Glomerular visceral epithelial cell (primary cell): ENCODE measurements around the gene PPP1R13L.
A peak's percentile ranks its signal among the peaks of the same experiment; 100 is the strongest.
"Not testable (repeated sequence)": the region's sequence is repeated elsewhere in the genome, so short reads cannot be mapped to it uniquely, and the experiment has no call there.

Source experiments
- DNase-seq: peaks from one replicate; pipeline ENCODE4 v3.0.0-alpha.2; 2016; ENCODE audit errors: extremely low spot score

Gene PPP1R13L

DNA sequence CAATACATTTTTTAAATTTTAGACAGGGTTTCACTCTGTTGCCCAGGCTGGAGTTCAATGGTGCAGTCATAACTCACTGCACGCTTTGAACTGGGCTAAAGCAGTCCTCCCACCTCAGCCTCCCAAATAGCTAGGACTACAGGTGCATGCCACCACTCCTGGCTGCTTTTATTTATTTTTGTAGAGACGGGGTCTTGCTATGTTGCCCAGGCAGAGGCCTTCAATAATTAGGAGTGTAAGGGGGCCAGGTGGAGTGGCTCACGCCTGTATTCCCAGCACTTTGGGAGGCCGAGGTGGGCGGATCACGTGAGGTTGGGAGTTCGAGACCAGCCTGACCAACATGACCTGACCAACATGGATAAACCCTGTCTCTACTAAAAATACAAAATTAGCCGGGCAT lies 27.7 kb upstream of the PPP1R13L start:
- DNase-seq, result not testable (repeated sequence)

DNA sequence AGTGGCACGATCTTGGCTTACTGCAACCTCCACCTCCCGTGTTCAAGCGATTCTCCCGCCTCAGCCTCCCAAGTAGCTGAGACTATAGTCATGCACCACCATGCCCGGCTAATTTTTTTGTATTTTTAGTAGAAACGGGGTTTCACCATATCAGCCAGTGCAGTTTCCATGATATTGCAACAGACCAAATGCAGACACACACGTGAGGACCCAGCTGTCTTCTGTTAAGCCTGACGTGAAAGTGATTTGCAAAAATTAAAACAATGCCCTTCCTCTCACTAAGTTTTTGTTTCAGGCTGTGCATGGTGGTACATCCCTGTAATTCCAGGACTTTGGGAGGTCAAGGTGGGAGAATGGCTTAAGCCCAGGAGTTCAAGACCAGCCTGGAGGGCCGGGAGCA lies 26.1 kb upstream of the PPP1R13L start:
- DNase-seq, result not testable (repeated sequence)

- DNase-seq, result not testable (repeated sequence)
These were observed 25.0 kb upstream of the PPP1R13L start for GRCh38 chr19:45429896-45430295.

- DNase-seq, result peak; percentile 34
These were observed 23.7 kb upstream of the PPP1R13L start for GRCh38 chr19:45428384-45429231.

- DNase-seq, result peak; percentile 91
These were observed 19.6 kb upstream of the PPP1R13L start for GRCh38 chr19:45424191-45425058.

GRCh38 chr19:45423589-45424190 lies 18.8 kb upstream of the PPP1R13L start, which contains the start of gene ERCC1:
Gene ERCC1, minus strand, starts transcription at chr19:45423917. Its CDS starts 543 bp downstream, at chr19:45423374.
- DNase-seq, result peak; percentile 98

DNA sequence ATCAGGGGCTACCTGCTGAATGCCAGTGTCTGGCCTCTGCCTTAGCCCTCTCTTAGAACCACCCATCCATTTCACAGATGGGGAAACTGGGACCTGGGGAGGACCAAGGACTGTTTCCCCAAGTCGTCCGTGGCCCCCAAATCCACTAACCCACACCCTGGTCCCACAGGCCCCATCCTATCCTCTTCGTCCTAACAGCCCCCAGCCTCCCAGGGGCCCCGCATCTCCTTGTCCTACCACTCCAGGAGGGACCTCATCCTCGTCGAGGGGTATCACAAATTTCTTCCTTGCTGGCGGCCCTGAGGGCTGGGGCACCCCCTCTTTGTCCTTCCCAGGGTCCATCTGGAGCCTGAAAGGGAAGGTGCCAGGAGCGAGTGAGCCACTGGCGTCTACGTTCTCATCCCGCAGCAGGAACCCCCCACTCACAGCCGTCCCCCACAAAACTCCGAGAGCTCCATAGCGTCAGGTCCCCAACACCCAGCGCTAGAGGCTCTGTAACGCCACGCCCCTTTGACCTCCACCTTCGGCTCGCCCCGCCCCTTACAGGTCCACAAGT lies 18.2 kb upstream of the PPP1R13L start:
- no peak for DNase-seq

DNA sequence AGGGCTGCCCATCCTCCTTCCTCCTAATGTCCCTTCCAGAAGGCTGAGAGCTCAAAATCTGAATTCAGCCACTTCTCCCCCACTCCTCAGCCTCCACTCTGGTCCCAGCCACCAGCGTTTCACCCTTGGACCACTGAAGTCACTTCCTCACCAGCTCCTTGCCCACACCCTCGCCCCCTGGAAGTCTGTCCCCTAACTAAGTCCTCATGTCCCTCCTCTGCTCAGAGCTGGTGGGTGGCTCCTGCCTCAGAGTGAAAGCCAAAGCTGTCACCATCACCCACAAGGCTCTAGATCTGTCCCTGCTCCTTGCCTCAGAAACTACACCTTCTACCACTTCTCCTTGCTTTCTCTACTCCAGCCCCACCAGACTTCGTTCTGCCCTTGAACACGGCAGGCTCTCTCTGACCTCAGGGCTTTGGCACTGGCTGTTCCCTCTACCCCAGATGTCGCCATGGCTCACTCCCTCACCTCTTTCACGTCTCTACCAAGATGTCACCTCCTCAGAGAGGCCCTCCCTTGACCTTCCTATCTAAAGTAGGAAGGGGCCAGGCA lies 17.2 kb upstream of the PPP1R13L start:
- no peak for DNase-seq

- no peak for DNase-seq
These were observed 16.0 kb upstream of the PPP1R13L start for GRCh38 chr19:45420871-45421270.

DNA sequence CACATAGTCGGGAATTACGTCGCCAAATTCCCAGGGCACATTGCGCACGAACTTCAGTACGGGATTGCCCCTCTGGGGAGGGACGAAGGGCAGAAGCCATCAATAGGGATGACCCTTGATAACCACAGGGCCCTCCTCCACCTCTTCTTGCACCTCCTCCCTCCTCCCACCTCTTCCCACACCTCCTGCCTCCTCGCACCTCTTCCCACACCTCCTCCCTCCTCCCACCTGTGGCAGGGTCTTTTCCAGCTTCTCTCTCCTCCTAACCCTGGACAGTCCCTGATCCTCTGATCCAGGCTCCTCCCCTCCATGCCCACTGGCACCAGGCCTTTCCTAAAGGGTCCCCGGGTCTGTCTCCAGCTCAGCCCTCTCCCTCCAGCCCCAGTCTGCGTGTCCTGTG lies 15.5 kb upstream of the PPP1R13L start:
- no peak for DNase-seq

GRCh38 chr19:45419895-45420294 lies 15.0 kb upstream of the PPP1R13L start:
- DNase-seq, result no peak

DNA sequence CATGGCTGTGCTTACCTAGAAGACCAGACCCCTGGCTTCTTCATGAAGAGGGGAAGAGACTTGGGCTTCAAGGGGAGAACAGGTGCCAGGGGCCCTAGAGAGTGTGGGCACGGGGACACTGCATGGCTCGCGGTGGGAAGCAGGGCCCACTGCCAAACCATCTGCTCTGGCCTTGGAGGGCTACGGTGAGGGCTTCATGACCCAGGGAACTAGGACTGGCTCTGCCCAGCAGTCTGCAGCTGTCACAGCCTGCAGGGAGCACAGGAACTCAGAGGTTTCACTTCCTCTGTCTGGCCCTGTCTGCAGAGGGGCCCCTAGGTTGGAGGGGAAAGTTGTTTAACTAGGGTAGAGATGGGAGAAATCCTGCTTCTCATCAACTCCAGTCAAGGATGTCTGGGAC lies 14.5 kb upstream of the PPP1R13L start:
- no peak for DNase-seq

- DNase-seq, result no peak
These were observed 13.9 kb upstream of the PPP1R13L start for GRCh38 chr19:45418802-45419201.

DNA sequence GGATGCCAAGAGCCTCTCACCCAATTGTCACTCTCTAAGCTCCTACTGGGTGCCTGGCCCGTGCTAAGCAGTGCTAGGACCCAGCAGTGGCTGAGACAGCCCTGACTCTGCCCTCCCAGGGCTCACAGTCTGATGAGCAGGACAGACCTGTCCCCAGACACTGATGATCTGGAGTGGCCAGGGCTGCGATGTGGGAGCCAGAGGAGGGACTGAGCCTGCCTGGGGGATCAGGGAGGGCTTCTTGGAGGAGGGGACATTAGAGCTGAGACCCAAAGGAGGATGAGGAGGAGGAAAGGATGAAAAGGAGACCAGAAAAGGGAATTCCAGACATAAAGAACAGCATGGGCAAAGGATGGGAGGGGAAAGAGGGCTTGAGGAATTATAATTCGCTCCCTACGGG lies 12.3 kb upstream of the PPP1R13L start:
- DNase-seq, result no peak

DNA sequence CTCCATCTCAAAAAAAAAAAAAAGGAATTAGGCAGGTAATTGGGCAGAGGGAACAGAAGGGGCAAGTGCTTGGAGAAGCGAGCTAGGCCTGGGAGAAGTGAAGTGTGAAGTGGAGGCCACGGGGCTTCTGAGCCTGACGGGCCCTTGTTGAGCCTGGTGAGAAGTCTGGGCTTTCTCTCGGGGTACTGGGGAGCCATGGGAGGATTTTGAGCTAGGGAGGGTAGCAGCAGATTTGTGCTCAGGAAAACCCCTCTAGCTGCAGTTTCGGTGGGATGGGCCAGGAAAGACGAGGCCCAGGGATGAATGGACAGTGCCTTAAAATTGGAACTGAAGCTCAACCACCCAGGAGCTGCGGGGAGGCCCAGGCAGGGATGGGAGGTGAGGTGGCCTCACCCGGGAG lies 9.6 kb upstream of the PPP1R13L start:
- no peak for DNase-seq

GRCh38 chr19:45413497-45413896 lies 8.6 kb upstream of the PPP1R13L start:
- no peak for DNase-seq

DNA sequence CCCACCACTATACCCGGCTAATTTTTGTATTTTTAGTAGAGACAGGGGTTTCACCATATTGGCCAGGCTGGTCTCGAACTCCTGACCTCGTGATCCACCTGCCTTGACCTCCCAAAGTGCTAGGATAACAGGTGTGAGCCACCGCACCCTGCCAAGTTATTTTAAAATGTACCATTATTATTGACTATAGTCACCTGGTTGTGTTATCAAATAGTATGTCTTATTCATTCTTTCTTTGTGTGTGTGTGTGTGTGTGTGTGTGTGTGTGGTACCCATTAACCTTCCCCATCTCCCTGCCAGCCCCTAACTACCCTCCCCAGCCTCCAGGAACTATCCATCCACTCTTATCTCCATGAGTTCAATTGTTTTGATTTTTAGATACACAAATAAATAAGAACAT lies 5.5 kb upstream of the PPP1R13L start:
- not testable (repeated sequence) for DNase-seq

- DNase-seq, result no peak
These were observed 4.7 kb upstream of the PPP1R13L start for GRCh38 chr19:45409557-45409920.

GRCh38 chr19:45408830-45409556 lies 4.1 kb upstream of the PPP1R13L start:
- DNase-seq, result no peak

- no peak for DNase-seq
These were observed 3.3 kb upstream of the PPP1R13L start for GRCh38 chr19:45408121-45408520.

GRCh38 chr19:45407585-45407984 lies 2.7 kb upstream of the PPP1R13L start:
- DNase-seq, result not testable (repeated sequence)
